GM12891 (cell line): Measurements from ENCODE around the gene TAF10.

Experiments used
- PAX5 ChIP-seq: IDR thresholded peaks from 2 replicates; pipeline ENCODE4 v1.6.1; 2011; ENCODE audit warnings: low read length, moderate library complexity, mild to moderate bottlenecking; ENCODE audit not compliant: insufficient read depth, severe bottlenecking
- POLR2A ChIP-seq: IDR thresholded peaks from 2 replicates; pipeline ENCODE4 v1.6.1; 2011; ENCODE audit warnings: low read depth, low read length, control low read depth
- POLR2AphosphoS5 ChIP-seq: IDR thresholded peaks from 2 replicates; pipeline ENCODE4 v1.6.1; 2011; ENCODE audit warnings: low read depth, low read length, control low read depth
- POU2F2 ChIP-seq: IDR thresholded peaks from 2 replicates; pipeline ENCODE4 v1.6.1; 2011; ENCODE audit warnings: low read depth, mild to moderate bottlenecking, control low read depth, low read length, moderate library complexity
- SPI1 ChIP-seq: IDR thresholded peaks from 2 replicates; pipeline ENCODE4 v1.6.1; 2011; ENCODE audit warnings: low read depth, low read length, control low read depth
- TAF1 ChIP-seq: IDR thresholded peaks from 2 replicates; pipeline ENCODE4 v1.6.1; 2011; ENCODE audit warnings: low read depth, low read length, control low read depth

- TF ChIP-seq POLR2A (no peak), POLR2AphosphoS5 (no peak), TAF1 (no peak), SPI1 (no peak), PAX5 (no peak), POU2F2 (no peak)
Observed at GRCh38 chr11:6658647-6659046, 46.6 kb upstream of the TAF10 start.
